SK-N-MC (cell line): ENCODE data around the gene CUX1.
"Not testable (repeated sequence)": the region's sequence is repeated elsewhere in the genome, so short reads cannot be mapped to it uniquely, and the experiment has no call there.

Source experiments
- EZH2 ChIP-seq: fragments of 200-600 bp; sonication (generic); IDR thresholded peaks from one replicate; pipeline ENCODE4 v1.6.1; 2017; ENCODE audit warnings: antibody characterized with exemption
- FOXP2 ChIP-seq: optimal IDR thresholded peaks from 2 replicates; pipeline ENCODE3; 2011; ENCODE audit warnings: mild to moderate bottlenecking, moderate library complexity; ENCODE audit not compliant: insufficient read depth; ENCODE audit errors: extremely low read length, control extremely low read depth
- POLR2AphosphoS5 ChIP-seq: IDR thresholded peaks from 2 replicates; pipeline ENCODE4 v1.6.1; 2012; ENCODE audit warnings: mild to moderate bottlenecking, low read depth, low read length, borderline replicate concordance

- not testable (repeated sequence) for TF ChIP-seq POLR2AphosphoS5, EZH2, FOXP2
Observed at GRCh38 chr7:102012112-102012830, 194.8 kb downstream of the CUX1 start.
